Parathyroid adenoma (tissue), 2 donors: Measurements from ENCODE around the gene PIF1.

Experiments used
- H2AFZ ChIP-seq: fragments of 300-600 bp; sonication (generic); one replicate; pipeline ENCODE4 v1.7.0; 2017; ENCODE audit warnings: antibody characterized with exemption, mild to moderate bottlenecking
- H3K27ac ChIP-seq: fragments of 300-600 bp; sonication (generic); one replicate; pipeline ENCODE4 v1.7.0; 2017
- H3K27me3 ChIP-seq: fragments of 300-600 bp; sonication (generic); one replicate; pipeline ENCODE4 v1.7.0; 2017; ENCODE audit warnings: low read length; ENCODE audit not compliant: control insufficient read depth, insufficient read depth
- H3K36me3 ChIP-seq: fragments of 300-600 bp; sonication (generic); one replicate; pipeline ENCODE4 v1.7.0; 2017; ENCODE audit warnings: low read length; ENCODE audit not compliant: control insufficient read depth, insufficient read depth
- H3K4me1 ChIP-seq: fragments of 300-600 bp; sonication (generic); one replicate; pipeline ENCODE4 v1.7.0; 2017; ENCODE audit warnings: control low read depth
- H3K4me2 ChIP-seq: fragments of 300-600 bp; sonication (generic); one replicate; pipeline ENCODE4 v1.7.0; 2017; ENCODE audit warnings: low read length
- H3K4me3 ChIP-seq: fragments of 300-600 bp; sonication (generic); one replicate; pipeline ENCODE4 v1.7.0; 2017; ENCODE audit warnings: low read depth, low read length
- H3K79me2 ChIP-seq: fragments of 300-600 bp; sonication (generic); one replicate; pipeline ENCODE4 v1.7.0; 2017; ENCODE audit warnings: control low read depth
- H3K9ac ChIP-seq: fragments of 300-600 bp; sonication (generic); one replicate; pipeline ENCODE4 v1.7.0; 2017; ENCODE audit warnings: mild to moderate bottlenecking
- H3K9me3 ChIP-seq: fragments of 300-600 bp; sonication (generic); one replicate; pipeline ENCODE4 v1.7.0; 2017; ENCODE audit warnings: low read length; ENCODE audit not compliant: control insufficient read depth
- CTCF ChIP-seq: fragments of 300-600 bp; sonication (generic); IDR thresholded peaks from one replicate; pipeline ENCODE4 v1.7.0; 2017; ENCODE audit warnings: antibody characterized with exemption, mild to moderate bottlenecking
- donor health status: primary hyperparathyroidism.

The PIF1 gene

GRCh38 chr15:64809649-64810496, 15.6 kb downstream of the PIF1 start:
- no peak overlapping the region for H3K27ac ChIP-seq
- no peaks in the 10 kb centered on the region for H3K79me2 ChIP-seq
- TF ChIP-seq CTCF: peak; percentile 78
- no peaks in the 10 kb centered on the region for H3K9me3 ChIP-seq
- no peak overlapping the region for H3K9ac ChIP-seq
- H3K4me2 ChIP-seq: no peak overlapping the region
- no peak overlapping the region for H3K4me3 ChIP-seq
- H2AFZ ChIP-seq: no peak overlapping the region
- no peaks in the 10 kb centered on the region for H3K27me3 ChIP-seq
- no peaks in the 10 kb centered on the region for H3K36me3 ChIP-seq
- no peaks in the 10 kb centered on the region for H3K4me1 ChIP-seq

- Histone ChIP-seq H3K27ac (no peak overlapping the region), H2AFZ (no peak overlapping the region), H3K36me3 (no peaks in the 10 kb centered on the region), H3K4me1 (no peaks in the 10 kb centered on the region), H3K4me2 (no peak overlapping the region), H3K9ac (no peak overlapping the region), H3K79me2 (no peaks in the 10 kb centered on the region), H3K4me3 (no peak overlapping the region), H3K9me3 (no peaks in the 10 kb centered on the region), H3K27me3 (no peaks in the 10 kb centered on the region)
- TF ChIP-seq CTCF: no peak
Observed at GRCh38 chr15:64808785-64809453, 16.5 kb downstream of the PIF1 start.

- Histone ChIP-seq H3K4me1 (no peaks in the 10 kb centered on the region), H3K9me3 (no peaks in the 10 kb centered on the region), H3K27me3 (no peaks in the 10 kb centered on the region), H3K9ac (no peak overlapping the region), H3K79me2 (no peaks in the 10 kb centered on the region), H3K27ac (no peak overlapping the region), H3K36me3 (no peaks in the 10 kb centered on the region), H3K4me2 (no peak overlapping the region), H3K4me3 (no peak overlapping the region), H2AFZ (peak overlapping the region; percentile 33)
- TF ChIP-seq CTCF: no peak
Observed at GRCh38 chr15:64807751-64808222, 17.7 kb downstream of the PIF1 start.

- Histone ChIP-seq H3K27ac (no peak overlapping the region), H3K4me3 (no peak overlapping the region)
Observed at GRCh38 chr15:64807051-64807749, 18.2 kb downstream of the PIF1 start.

More at GRCh38 chr15:64807051-64807749, 18.2 kb downstream of the PIF1 start:
- Histone ChIP-seq H3K9ac (no peak overlapping the region), H3K79me2 (no peaks in the 10 kb centered on the region), H2AFZ (peak overlapping the region; percentile 33), H3K4me1 (no peaks in the 10 kb centered on the region), H3K4me2 (no peak overlapping the region), H3K27me3 (no peaks in the 10 kb centered on the region), H3K9me3 (no peaks in the 10 kb centered on the region), H3K36me3 (no peaks in the 10 kb centered on the region)
- no peak for TF ChIP-seq CTCF
